Nephron progenitor cell (in vitro differentiated cells): Measurements from ENCODE around the gene DCBLD2.

Experiments used
- DNase-seq: peaks from one replicate; pipeline ENCODE4 v3.0.0; 2021
- H3K27ac Mint-ChIP-seq: 2 replicates; pipeline ENCODE4 v1.8.0; 2021; ENCODE audit warnings: mild to moderate bottlenecking, moderate library complexity, mixed read lengths
- H3K27me3 Mint-ChIP-seq: 2 replicates; pipeline ENCODE4 v1.8.0; 2021; ENCODE audit warnings: mild to moderate bottlenecking, low read depth, mixed read lengths; ENCODE audit not compliant: poor library complexity
- H3K36me3 Mint-ChIP-seq: 2 replicates; pipeline ENCODE4 v1.8.0; 2021; ENCODE audit warnings: low read depth, mixed read lengths
- H3K4me1 Mint-ChIP-seq: 2 replicates; pipeline ENCODE4 v1.8.0; 2021; ENCODE audit warnings: mixed read lengths
- H3K4me3 Mint-ChIP-seq: 2 replicates; pipeline ENCODE4 v1.8.0; 2021; ENCODE audit warnings: mild to moderate bottlenecking, moderate library complexity, mixed read lengths
- H3K9me3 Mint-ChIP-seq: 2 replicates; pipeline ENCODE4 v1.8.0; 2021; ENCODE audit warnings: mild to moderate bottlenecking, moderate library complexity, mixed read lengths
- CTCF ChIP-seq: fragments of 200-600 bp; sonication (generic); IDR thresholded peaks from 2 replicates; pipeline ENCODE4 v1.5.0; 2021; ENCODE audit warnings: antibody characterized with exemption

DCBLD2 gene

GRCh38 chr3:98903705-98904481 lies 2.4 kb upstream of the DCBLD2 start:
- Mint-ChIP-seq H3K4me3 (no peak overlapping the region), H3K27ac (no peak overlapping the region), H3K36me3 (peaks cover 16% of the 10 kb centered on the region), H3K9me3 (peaks cover 23% of the 10 kb centered on the region), H3K27me3 (peaks cover 3% of the 10 kb centered on the region), H3K4me1 (peaks cover 35% of the 10 kb centered on the region)
- DNase-seq, result no peak
- no peak for TF ChIP-seq CTCF

GRCh38 chr3:98903099-98903498 lies 1.6 kb upstream of the DCBLD2 start:
- peaks cover 3% of the 10 kb centered on the region for H3K27me3 Mint-ChIP-seq
- H3K36me3 Mint-ChIP-seq, result peaks cover 13% of the 10 kb centered on the region
- no peak for DNase-seq
- TF ChIP-seq CTCF, result no peak
- peak overlapping the region; percentile 47 for H3K4me3 Mint-ChIP-seq
- H3K27ac Mint-ChIP-seq, result no peak overlapping the region
- peaks cover 15% of the 10 kb centered on the region for H3K9me3 Mint-ChIP-seq
- H3K4me1 Mint-ChIP-seq, result peaks cover 40% of the 10 kb centered on the region

- H3K27me3 Mint-ChIP-seq, result peaks cover 3% of the 10 kb centered on the region
- no peak for TF ChIP-seq CTCF
- peaks cover 41% of the 10 kb centered on the region for H3K4me1 Mint-ChIP-seq
- no peak for DNase-seq
- H3K27ac Mint-ChIP-seq, result peak overlapping the region; percentile 75
- H3K9me3 Mint-ChIP-seq, result peaks cover 9% of the 10 kb centered on the region
- peaks cover 10% of the 10 kb centered on the region for H3K36me3 Mint-ChIP-seq
- H3K4me3 Mint-ChIP-seq, result peak overlapping the region; percentile 96
These were observed 851 bp upstream of the DCBLD2 start for GRCh38 chr3:98902351-98902740.

GRCh38 chr3:98901119-98901391 lies 440 bp downstream of the DCBLD2 start:
- Mint-ChIP-seq H3K4me1 (peaks cover 42% of the 10 kb centered on the region), H3K27ac (peak overlapping the region; percentile 88), H3K36me3 (peaks cover 14% of the 10 kb centered on the region), H3K9me3 (peaks cover 4% of the 10 kb centered on the region), H3K4me3 (peak overlapping the region; percentile 96), H3K27me3 (peaks cover 3% of the 10 kb centered on the region)
- no peak for TF ChIP-seq CTCF
- DNase-seq, result no peak

GRCh38 chr3:98900265-98901118 lies 1.0 kb downstream of the DCBLD2 start:
- Mint-ChIP-seq H3K27ac (peak overlapping the region; percentile 88), H3K4me3 (peak overlapping the region; percentile 96), H3K4me1 (peaks cover 41% of the 10 kb centered on the region), H3K36me3 (peaks cover 18% of the 10 kb centered on the region), H3K9me3 (peaks cover 4% of the 10 kb centered on the region), H3K27me3 (no peaks in the 10 kb centered on the region)
- peak; percentile 68 for DNase-seq
- no peak for TF ChIP-seq CTCF
